NCI-H2107 treated with DMSO at 0.1 percent for 48 hours (cell line): ENCODE results near the gene S100B.
"Not testable (repeated sequence)": the region's sequence is repeated elsewhere in the genome, so short reads cannot be mapped to it uniquely, and the experiment has no call there.

Source experiments
- DNase-seq: peaks from one replicate; lab custom pipeline; 2025; ENCODE audit not compliant: unreplicated experiment; lab: John Stamatoyannopoulos, UW

S100B gene

GRCh38 chr21:46604975-46605766, at the start of gene S100B:
Gene S100B, minus strand, starts transcription at chr21:46605082. Its CDS starts 2,667 bp downstream, at chr21:46602415.
- DNase-seq = no peak

DNA sequence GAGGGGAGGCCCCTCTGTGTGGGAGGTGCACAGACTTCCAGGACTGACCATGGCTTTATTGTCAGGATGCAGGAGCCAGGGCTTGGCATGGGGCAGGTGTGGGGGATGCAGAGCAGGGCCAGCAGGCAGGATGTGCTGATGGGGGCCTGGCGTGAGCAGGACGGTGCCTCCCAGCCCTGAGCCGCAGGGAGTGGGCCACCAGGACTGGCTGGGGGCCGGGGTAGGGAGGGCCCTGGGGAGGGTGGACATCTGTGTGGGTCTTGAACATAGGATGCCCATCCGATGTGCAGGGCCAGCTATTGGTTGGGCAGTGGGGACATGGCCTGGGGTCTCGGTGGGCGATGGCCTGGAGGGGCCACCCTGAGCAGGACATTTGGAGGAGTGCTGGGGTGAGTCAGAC, 46.2 kb upstream of the S100B start:
- no peak for DNase-seq

DNA sequence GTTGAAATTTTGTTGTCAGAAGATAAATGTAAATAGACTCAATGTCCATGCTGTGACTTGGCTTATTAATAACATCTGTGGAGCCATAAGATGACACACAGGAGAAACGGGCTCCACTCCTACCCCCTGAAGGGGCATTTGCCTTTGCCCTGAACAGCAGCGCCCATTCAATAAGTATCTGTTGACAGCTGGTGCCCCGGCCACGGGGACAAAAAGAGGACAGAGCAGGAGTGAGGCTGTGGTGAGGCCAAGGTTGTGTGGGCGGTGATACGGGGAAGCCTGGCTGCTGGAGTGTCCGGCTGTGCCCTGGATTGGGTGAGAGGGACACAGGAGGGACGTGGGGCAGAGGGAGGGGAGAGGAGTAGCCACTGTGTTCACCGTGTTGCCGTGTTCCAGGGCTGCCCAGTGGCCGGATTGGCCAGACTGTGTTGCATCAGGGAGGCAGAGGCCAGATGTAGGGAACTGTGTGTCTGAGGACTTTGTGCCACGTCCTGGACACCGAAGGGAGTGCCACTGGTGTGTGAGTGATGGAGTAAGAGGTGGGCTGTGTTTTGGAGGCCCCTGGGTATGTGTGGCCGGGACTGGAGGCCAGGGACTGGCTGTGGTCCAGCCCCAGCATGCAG, 45.7 kb upstream of the S100B start:
- no peak for DNase-seq

- no peak for DNase-seq
Observed at GRCh38 chr21:46649356-46649755, 44.5 kb upstream of the S100B start.

GRCh38 chr21:46648539-46648938, 43.7 kb upstream of the S100B start:
- no peak for DNase-seq

GRCh38 chr21:46646541-46647154, 41.8 kb upstream of the S100B start:
- DNase-seq = peak; percentile 85

GRCh38 chr21:46645840-46646239, 41.0 kb upstream of the S100B start:
- no peak for DNase-seq

DNA sequence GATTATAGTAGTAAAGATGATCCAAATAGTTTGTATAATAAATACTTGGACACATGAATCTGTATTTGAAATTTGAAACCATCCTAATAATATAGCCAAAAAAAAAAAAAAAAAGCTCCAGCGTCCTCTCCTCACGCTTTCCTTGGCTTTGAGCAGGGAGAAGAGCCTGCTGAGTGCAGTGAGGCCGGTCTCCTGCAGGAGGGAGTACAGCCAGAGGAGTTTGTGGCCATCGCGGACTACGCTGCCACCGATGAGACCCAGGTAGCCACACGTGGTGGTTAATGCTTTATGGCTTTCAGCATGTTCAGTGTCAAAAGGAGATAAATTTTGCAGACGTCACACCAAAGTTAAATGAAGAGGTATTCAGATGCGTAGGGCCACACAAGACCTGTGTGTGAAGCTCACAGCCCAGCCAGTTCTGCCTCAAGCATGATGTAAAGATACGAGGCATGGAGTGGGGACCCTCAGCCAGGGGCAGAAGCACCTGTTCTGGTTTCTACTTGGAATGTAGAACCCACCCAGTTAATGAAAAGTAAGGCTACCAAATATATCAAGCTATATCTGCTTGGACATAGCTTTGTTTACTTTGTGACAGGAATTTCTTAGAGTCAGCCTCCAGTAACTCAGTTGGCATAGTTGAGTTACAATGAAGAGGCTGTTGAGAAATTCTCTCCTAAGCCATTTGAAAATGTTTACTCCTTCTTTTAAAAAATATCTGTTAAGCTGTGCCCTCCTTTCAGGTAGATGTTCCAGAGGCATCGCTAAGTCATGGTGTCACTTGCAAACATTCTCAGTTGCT, 38.7 kb upstream of the S100B start:
- no peak for DNase-seq

DNA sequence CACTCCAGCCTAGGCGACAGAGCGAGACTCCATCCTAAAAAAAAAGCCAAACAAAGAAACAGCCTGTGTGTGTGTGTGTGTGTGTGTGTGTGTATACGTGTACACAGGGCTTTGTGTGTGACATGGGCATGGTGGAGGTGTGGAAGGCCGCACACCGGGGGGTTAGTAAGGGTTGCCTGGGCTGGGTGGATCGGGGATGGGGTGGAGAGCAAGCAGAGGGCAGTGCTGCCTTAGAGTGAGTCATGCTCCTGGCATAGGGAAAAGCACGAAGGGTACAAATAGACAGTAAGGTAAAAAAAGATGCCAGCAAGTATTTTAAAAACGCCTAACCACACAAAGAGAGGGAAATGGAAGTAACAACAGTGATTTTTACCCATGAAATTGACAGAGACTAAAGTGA, 36.8 kb upstream of the S100B start:
- DNase-seq = no peak

GRCh38 chr21:46639489-46640386, 34.9 kb upstream of the S100B start:
- no peak for DNase-seq

DNA sequence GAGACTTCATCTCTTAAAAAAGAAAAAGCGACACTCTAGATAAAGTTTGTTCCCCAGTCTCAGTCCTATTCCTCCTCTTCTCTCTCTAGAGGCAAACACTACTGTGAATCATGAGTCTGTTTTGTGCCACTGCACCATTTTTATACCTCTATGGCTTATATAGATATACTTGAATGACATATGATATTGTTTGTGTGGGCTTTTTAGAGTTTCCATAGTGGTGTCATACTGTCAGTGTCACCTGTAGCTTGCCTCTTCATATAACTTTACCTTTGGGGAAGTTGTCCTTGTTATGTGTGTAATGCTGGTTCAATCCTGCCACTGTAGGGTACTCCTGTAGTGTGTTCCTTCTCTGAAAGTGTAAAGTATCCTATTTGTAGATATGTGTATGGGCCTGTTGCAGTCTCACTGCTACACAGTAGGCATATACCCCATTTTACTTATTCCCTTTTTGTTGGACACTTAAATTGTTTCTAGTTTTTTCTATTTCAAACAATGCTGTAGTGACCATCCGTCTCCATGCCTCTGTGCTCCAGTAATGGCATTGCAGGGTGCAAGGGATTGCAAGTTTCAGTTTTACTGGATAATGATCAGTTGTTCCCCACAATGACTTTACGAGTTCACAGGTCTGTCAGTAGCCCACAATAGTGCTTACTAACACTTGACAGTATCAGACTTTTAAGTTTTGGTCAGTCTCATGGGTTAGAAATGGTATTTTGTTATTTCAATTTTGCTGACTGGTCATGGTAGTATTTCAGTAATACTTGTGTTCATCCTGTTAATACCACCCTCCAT, 33.3 kb upstream of the S100B start:
- no peak for DNase-seq

DNA sequence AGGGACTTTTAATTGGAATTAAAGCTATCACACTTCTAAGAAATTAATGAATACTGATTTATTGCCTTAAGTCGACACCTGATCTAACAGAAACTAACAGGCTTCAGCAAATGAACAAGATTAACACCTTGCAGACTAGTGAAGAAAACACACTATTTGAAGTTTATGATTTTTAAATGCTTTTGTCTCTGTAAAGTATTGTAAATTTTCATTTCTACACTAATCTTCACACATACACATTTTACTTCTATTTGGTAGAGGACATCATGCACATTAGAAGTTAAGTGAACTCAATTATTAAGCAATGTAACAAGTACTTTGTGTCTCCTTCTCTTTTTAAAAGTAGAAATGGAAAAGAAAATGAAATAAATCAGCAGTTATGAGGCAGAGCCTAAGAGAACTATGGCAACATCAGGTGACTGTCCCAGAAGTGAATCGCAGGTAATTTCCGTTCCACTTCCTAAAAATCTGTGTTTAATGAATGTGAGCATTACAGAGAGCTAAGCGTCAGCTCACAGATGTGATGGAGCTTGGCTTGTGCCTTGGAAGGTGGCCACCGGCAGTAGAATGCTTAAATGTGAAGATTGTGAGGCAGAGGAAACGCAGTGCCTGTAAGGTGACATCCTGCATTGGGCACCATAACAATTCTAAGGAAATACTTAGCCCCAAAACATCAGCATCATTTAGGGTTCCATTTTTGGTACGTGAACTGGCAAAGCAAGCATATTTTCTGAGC, 31.8 kb upstream of the S100B start:
- DNase-seq = no peak

GRCh38 chr21:46636181-46636512, 31.3 kb upstream of the S100B start:
- DNase-seq = no peak

GRCh38 chr21:46635324-46636180, 30.7 kb upstream of the S100B start, which contains the start of gene PRMT2:
Gene PRMT2, plus strand, starts transcription at chr21:46635674. Its CDS starts 1,278 bp downstream, at chr21:46636952.
- peak; percentile 95 for DNase-seq

- peak; percentile 62 for DNase-seq
Observed at GRCh38 chr21:46634966-46635323, 30.1 kb upstream of the S100B start.

- no peak for DNase-seq
Observed at GRCh38 chr21:46634427-46634826, 29.5 kb upstream of the S100B start.

- DNase-seq = no peak
Observed at GRCh38 chr21:46633566-46633965, 28.7 kb upstream of the S100B start.

- not testable (repeated sequence) for DNase-seq
Observed at GRCh38 chr21:46630915-46631314, 26.0 kb upstream of the S100B start.
